GM12878 (cell line): Measurements from ENCODE around the gene TMEM45A. TPM values are rescaled to one million over a fixed set of nuclear protein-coding genes. Genes with fewer than 3 reads are reported as not detected.

Experiments used
- CHD4 ChIP-seq: fragments of 200-600 bp; sonication (generic); IDR thresholded peaks from 2 replicates; pipeline ENCODE4 v1.6.1; 2016; ENCODE audit warnings: mild to moderate bottlenecking
- SMAD1 ChIP-seq: fragments of 450-650 bp; IDR thresholded peaks from 2 replicates; pipeline ENCODE4 v1.6.1; 2018; ENCODE audit warnings: mild to moderate bottlenecking, low read depth; ENCODE audit not compliant: partially characterized antibody
- TBL1XR1 ChIP-seq: IDR thresholded peaks from 2 replicates; pipeline ENCODE4 v1.6.1; 2012; ENCODE audit warnings: low read depth, low read length, improper control_type of control experiment
- ZNF207 ChIP-seq: fragments of 450-650 bp; IDR thresholded peaks from 2 replicates; pipeline ENCODE4 v1.6.1; 2014; ENCODE audit warnings: antibody characterized with exemption, mild to moderate bottlenecking, borderline replicate concordance
- ZNF24 ChIP-seq: fragments of 450-650 bp; IDR thresholded peaks from 2 replicates; pipeline ENCODE4 v1.6.1; 2017; ENCODE audit warnings: antibody characterized with exemption, mild to moderate bottlenecking
- polyA plus RNA-seq, 11 experiments: library from polyadenylated mRNA; depleted of rRNA in 4 of 11; unstranded in 6 of 11; stranded (reverse) in 5 of 11; fragments of >200 nt; fragmentation: Nextera tagmentation in 4 of 11; fragmentation: Illumina TruSeq in 1 of 11; extraction: Ambion mirVana in 4 of 11; extraction: Trizol in 1 of 11; gene quantifications; 1 replicate in 1 of 11; 2 replicates in 10 of 11; pipeline versions ENCODE4 v1.2.1 to v1.2.3, GENCODE V29; 2011 to 2016; ENCODE audit warnings: inconsistent platforms in 2 of 11, missing spikeins in 2 of 11, low read depth in 1 of 11
- total RNA-seq, 4 experiments: library from RNA; depleted of rRNA in 3 of 4; stranded (reverse); fragments of >200 nt in 3 of 4; fragmentation: Illumina TruSeq in 1 of 4; extraction: Trizol in 1 of 4; gene quantifications; 2 replicates each; pipeline versions ENCODE4 v1.2.1 to v1.2.3, GENCODE V29; 2013 to 2021
- TF ChIP-seq, protein P1 (sequence below): fragments of 150-350 bp; IDR thresholded peaks from 2 replicates; pipeline ENCODE4 v1.6.1; 2016; ENCODE audit warnings: low read depth, low read length
- TF ChIP-seq, protein P2 (sequence below): fragments of 450-650 bp; IDR thresholded peaks from 2 replicates; pipeline ENCODE4 v1.6.1; 2017; ENCODE audit warnings: mild to moderate bottlenecking, moderate library complexity

The TMEM45A gene
- total and polyA plus RNA-seq, 10 of the 15 experiments (the other 5 are each of a cell fraction or from before 2014, with no cell fraction given), result 0.34 to 5.3 (median 0.83) TPM

DNA sequence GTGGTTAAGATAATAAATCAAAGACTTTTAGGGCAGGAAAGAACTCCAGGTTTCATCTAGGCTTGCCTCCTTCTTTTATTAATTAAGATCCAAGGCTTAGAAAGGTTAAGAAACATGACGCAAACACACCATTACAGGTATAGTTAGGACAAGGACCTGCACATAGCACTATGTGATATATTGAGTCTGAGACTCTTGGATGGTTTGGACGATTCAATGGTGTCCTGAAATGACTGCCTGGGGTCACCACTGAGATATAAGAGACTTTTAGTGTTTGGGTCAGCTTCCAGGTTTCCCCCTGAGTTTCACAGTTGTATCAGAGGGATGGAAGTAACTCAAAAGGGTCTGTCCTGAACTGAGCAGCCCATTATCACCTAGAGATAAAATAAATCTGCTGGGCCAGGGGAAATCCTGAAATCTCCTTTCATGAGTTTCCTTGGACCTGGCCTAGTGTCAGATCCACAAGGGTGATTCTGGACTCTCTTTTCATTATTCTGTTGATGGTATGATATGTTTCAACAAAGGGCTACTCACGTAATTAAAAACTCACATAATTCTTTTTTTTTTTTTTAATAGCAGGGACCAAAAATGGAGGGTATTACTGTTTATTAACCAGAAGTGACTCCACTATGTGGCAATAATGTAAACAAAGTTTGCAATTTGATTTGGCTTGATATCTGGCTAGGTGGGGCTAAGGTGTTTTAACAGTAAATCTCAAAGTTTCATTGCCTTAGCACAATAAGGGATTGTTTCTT lies 61.4 kb downstream of the TMEM45A start (continued):
- TF ChIP-seq, protein P1, sequence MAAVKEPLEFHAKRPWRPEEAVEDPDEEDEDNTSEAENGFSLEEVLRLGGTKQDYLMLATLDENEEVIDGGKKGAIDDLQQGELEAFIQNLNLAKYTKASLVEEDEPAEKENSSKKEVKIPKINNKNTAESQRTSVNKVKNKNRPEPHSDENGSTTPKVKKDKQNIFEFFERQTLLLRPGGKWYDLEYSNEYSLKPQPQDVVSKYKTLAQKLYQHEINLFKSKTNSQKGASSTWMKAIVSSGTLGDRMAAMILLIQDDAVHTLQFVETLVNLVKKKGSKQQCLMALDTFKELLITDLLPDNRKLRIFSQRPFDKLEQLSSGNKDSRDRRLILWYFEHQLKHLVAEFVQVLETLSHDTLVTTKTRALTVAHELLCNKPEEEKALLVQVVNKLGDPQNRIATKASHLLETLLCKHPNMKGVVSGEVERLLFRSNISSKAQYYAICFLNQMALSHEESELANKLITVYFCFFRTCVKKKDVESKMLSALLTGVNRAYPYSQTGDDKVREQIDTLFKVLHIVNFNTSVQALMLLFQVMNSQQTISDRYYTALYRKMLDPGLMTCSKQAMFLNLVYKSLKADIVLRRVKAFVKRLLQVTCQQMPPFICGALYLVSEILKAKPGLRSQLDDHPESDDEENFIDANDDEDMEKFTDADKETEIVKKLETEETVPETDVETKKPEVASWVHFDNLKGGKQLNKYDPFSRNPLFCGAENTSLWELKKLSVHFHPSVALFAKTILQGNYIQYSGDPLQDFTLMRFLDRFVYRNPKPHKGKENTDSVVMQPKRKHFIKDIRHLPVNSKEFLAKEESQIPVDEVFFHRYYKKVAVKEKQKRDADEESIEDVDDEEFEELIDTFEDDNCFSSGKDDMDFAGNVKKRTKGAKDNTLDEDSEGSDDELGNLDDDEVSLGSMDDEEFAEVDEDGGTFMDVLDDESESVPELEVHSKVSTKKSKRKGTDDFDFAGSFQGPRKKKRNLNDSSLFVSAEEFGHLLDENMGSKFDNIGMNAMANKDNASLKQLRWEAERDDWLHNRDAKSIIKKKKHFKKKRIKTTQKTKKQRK, result no peak
- no peak for TF ChIP-seq SMAD1
- no peak for TF ChIP-seq CHD4
- no peak for TF ChIP-seq ZNF24
- TF ChIP-seq, protein P2, sequence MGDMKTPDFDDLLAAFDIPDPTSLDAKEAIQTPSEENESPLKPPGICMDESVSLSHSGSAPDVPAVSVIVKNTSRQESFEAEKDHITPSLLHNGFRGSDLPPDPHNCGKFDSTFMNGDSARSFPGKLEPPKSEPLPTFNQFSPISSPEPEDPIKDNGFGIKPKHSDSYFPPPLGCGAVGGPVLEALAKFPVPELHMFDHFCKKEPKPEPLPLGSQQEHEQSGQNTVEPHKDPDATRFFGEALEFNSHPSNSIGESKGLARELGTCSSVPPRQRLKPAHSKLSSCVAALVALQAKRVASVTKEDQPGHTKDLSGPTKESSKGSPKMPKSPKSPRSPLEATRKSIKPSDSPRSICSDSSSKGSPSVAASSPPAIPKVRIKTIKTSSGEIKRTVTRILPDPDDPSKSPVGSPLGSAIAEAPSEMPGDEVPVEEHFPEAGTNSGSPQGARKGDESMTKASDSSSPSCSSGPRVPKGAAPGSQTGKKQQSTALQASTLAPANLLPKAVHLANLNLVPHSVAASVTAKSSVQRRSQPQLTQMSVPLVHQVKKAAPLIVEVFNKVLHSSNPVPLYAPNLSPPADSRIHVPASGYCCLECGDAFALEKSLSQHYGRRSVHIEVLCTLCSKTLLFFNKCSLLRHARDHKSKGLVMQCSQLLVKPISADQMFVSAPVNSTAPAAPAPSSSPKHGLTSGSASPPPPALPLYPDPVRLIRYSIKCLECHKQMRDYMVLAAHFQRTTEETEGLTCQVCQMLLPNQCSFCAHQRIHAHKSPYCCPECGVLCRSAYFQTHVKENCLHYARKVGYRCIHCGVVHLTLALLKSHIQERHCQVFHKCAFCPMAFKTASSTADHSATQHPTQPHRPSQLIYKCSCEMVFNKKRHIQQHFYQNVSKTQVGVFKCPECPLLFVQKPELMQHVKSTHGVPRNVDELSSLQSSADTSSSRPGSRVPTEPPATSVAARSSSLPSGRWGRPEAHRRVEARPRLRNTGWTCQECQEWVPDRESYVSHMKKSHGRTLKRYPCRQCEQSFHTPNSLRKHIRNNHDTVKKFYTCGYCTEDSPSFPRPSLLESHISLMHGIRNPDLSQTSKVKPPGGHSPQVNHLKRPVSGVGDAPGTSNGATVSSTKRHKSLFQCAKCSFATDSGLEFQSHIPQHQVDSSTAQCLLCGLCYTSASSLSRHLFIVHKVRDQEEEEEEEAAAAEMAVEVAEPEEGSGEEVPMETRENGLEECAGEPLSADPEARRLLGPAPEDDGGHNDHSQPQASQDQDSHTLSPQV, result no peak
- no peak for TF ChIP-seq TBL1XR1
- no peak for TF ChIP-seq ZNF207
